GM21737 (cell line): ENCODE results near the gene RPUSD3.
"Not testable (repeated sequence)": the region's sequence is repeated elsewhere in the genome, so short reads cannot be mapped to it uniquely, and the experiment has no call there.

ENCODE experiments used
- ATAC-seq: cut with Tn5 transposase; IDR thresholded peaks from one replicate; pipeline ENCODE4 v1.9.1; 2021; ENCODE audit warnings: mild to moderate bottlenecking, moderate library complexity; ENCODE audit not compliant: unreplicated experiment

RPUSD3 gene

DNA sequence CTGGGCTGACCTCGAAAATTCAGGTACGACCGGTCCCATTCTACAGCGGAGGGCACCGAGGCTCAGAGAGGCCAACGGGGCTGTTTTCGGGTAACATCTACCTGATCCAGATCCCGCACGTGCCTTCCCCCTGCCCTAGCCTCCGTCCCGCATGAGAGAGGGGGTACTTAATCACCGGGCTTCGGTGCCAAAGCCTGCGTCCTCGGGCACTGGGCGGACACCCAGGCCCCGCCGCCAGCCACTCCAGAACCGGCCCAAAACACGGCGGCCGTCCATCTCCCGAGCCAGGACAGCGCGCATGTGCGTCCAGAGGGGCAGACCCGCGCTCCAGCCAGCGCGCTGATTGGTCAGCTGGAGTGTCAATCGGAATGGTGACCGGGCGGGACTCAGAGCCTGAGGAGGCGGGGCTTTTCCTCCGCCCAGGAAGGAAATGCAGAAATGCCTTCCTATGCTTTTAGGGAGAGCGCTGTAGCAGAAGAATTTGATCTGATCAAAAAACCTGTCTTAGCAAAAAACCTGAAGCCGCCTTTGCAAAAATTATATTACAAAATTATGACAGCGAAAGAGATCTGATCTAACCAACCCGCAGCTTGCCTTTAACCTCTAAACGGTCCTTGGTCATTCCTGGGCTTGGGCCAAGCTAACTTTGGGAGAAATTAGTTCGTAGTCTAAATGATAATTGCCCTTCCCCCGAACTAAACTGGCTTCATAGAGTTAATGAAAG lies at the start of gene RPUSD3:
Gene RPUSD3, minus strand, starts transcription at position 294 of the 724 bp plus-strand sequence. Its CDS starts 18 bp downstream, at position 276.
- peak; percentile 98 for ATAC-seq

DNA sequence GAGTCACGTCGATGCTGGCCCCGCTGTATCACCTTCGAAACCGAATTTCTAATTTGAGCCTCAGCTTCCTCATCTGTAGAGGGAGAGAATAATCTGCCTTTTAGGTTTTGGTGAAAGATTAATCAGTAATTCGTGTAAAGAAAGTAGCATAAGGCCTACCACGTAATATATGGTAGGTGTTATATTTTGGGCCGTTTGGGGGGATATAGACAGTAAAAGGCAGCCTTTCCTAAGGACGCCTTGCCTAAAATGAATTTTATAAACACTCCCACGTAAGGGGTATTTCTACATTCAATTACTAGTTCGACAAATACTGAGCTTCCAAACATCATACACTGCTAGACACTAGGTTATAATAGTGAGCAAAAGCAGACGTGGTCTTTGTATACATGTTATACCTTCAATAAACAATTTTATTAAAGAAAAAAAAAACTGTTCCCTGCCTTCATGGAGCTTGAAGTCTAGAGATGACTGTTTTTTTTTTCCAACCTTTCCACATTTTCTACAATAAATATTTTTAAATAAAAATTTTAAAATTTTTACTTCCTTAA lies 47.3 kb upstream of the RPUSD3 start:
- ATAC-seq = no peak

DNA sequence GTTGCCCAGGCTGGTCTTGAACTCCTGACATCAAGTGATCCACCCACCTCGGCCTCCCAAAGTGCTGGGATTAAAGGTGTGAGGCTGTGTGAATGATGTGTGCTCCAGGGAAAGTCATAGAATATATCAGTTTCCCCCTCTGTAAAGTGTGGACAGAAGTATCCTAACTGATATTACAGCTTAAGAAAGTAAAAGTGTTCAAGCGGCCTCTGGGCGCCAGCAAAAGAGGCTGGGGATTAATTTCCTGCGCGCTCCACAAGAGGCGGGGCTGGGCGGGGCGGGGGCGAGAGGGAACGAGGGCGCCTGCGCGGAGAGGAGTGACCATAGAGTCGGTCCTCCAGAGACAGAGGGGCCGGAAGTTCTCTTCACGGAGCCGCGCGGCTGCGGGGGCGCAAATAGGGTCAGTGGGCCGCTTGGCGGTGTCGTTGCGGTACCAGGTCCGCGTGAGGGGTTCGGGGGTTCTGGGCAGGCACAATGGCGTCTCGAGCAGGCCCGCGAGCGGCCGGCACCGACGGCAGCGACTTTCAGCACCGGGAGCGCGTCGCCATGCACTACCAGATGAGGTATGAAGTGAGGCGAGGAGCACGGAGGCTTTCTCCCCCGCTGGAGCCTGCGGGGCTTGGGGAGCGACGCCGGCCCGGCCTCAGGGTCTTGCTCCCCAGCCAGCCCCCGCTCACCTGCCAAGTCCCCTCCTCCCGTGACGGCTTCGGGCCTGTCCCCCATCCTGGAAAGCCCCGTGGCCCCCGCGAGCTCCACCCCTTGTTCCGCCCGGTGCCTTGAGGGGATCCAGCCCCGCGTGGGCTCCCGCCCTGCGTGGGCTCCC lies 46.7 kb upstream of the RPUSD3 start, which contains the start of gene JAGN1:
Gene JAGN1, plus strand, starts transcription at position 362 of the 823 bp plus-strand sequence. Its CDS starts 113 bp downstream, at position 475.
- ATAC-seq = peak; percentile 84

DNA sequence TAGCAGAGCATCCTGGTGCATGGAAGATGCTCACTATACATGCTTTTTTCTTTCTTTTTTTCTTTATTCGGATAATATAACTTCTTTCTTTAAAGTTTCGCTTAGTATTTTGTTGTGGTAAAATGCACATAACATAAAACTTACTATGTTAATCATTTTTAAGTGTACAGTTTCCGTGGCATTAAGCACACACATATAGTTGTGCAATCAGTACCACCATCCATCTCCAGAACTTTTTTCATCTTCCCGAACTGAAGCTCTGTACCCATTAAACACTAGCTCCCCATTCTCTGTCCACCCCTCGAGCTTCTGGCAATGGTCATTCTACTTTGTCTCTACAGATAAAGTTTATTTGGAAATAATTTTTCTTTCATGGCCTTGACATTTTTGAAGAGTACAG lies 45.6 kb upstream of the RPUSD3 start:
- no peak for ATAC-seq

DNA sequence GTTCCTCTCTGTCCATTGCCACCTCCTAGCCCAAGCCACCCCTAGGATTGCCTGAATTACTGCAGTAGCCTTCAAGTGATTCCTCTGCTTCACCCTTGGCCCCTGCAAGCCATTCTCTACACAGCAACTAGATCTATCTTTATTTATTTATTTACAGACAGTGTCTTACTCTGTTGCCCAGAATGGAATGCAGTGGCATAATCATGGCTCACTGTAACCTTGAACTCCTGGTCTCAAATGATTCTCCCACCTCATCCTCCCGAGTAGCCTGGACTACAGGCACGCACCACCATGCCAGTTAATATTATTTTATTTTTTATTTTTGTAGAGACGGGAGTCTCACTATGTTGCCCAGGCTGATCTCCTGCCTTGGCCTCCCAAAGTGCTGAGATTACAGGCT lies 44.7 kb upstream of the RPUSD3 start:
- ATAC-seq = no peak

DNA sequence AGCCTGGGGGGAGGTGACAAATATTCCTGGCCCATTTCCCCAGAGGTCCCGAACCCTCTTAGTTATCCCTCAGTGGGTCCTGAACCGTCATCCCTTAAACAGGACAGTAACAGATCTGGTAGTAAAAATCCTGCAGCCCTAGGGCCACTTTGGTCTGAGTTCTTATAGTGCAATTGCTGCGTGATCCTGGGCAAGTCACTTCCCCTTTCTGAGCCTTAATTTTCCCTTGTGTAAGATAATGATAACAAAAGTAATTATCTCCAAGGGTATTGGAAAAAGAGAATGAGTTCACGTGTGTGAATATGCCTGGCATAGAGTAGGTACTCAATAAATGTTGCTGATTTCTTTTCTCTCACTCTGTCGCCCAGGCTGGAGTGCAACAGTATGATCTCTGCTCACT lies 43.7 kb upstream of the RPUSD3 start:
- no peak for ATAC-seq

GRCh38 chr3:9886328-9886727 lies 42.5 kb upstream of the RPUSD3 start:
- no peak for ATAC-seq

- no peak for ATAC-seq
These were observed 40.9 kb upstream of the RPUSD3 start for GRCh38 chr3:9884555-9885165.

- ATAC-seq = no peak
These were observed 40.1 kb upstream of the RPUSD3 start for GRCh38 chr3:9883706-9884554.

DNA sequence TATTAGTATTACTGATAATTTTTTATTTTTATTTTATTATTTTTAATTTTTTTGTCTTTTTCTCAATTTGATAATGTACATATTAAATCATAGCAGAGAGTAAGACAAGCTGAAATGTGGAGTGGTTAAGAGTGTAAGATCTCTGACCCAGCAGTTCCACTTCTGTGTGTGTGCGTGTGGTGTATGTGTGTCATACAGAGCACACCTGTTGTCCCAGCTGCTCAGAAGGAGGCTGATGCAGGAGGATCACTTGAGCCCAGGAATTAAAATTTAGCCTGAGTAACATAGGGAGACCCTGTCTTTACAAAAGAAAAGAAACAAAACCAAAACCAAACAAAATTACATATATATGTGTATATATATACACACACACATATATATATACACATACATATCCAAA lies 37.6 kb upstream of the RPUSD3 start:
- no peak for ATAC-seq

DNA sequence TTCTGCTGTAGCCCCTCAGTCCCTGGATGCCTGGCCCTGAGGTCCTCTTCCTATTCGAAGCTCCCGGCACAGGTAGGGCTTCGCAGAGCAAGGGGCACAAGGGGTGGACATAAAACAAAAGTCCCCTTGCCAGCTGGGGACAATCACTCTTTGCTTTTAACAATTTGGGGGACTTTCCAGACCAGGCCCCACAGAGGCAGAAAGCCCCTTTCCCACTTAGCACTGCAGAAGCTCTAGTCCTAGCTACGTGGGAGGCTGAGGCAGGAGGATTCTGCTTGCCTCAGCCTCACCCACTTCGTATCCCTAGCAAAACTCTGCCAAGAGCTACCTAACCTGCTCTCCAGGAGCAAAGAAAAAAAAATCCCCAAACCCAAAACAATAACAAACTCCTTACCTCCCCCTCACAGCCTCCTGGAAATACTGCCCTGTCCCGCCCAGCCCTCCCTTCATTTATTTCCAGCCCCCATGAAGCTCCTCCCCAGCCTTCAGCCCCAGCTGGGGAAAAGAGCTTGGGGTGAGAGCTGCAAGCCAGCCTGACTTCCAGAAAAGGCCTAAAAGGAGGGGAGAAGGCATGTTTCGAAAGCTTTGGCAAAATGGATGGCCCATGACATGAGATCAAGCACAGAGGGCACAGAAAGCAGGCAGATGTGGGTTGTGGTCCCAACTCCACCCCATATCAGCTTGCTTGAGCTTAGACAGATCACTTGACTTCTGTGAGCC lies 36.2 kb upstream of the RPUSD3 start, which contains the start of gene CIDEC:
Gene CIDEC, minus strand, starts transcription at position 424 of the 720 bp plus-strand sequence. CDS start 1,767 bp downstream, outside the sequence.
- ATAC-seq = no peak

DNA sequence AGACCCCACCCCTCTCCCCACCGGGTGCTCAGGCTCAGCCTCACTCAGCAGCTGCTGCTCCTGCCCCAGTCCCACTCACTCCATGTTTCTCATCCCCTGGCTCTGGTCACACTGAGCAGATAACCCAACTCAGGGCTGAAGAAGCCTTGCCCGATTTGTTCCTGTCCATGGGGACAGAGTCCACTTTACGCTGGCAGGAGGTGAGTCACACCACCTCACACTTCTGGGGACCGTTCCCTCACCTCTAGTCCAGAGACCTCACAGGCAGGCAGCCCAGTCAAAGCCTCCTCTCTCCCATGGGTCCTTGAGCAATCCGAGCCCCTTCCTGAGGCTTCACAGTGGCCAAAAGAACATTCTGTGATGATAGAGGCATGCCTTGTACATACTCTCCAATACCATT lies 34.9 kb upstream of the RPUSD3 start:
- no peak for ATAC-seq

GRCh38 chr3:9876991-9877390 lies 33.2 kb upstream of the RPUSD3 start:
- ATAC-seq = no peak

DNA sequence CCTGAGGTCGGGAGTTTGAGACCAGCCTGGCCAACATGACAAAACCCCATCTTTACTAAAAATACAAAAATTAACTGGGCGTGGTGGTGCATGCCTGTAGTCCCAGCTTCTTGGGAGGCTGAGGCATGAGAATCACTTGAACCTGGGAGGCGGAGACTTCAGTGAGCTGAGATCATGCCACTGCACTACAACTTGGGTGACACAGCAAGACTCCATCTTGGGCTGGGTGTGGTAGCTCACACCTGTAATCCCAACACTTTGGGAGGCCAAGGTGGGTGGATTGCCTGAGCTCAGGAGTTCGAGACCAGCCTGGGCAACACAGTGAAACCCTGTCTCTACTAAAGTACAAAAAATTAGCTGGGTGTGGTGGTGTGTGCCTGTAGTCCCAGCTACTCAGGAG lies 32.4 kb upstream of the RPUSD3 start:
- ATAC-seq = not testable (repeated sequence)

DNA sequence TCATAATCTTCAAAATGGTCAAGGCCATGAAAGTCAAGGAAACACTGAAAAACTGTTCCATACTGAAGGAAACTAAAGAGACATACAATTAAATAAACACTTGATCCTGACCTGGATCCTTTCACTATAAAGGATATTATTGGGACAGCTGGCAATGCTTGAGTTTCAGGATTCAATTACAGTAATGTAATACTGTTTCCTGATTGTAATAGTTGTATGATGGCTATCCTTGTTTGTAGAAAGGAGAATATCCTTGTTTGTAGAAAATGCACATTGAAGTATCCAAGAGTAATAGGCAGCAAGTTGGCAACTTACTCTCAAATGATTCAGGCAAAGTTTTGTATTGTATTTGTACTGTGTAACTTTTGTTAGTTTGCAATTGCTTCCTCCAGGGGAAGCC lies 31.6 kb upstream of the RPUSD3 start:
- ATAC-seq = no peak

DNA sequence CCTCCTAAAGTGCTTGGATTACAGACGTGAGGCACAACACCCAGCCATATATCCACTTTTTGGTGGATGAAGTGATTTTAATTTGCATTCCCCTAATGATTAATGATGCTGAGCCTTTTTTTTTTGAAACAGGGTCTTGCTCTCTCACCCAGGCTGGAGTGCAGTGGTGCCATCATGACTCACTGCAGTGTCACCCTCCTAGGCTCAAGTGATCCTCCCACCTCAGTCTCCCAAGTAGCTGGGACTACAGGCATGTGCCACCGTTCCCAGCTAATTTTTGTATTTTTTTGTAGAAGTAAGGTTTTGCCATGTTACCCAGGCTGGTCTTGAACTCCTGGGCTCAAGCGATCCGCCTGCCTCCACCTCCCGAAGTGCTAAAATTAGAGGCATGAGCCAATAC lies 28.3 kb upstream of the RPUSD3 start:
- not testable (repeated sequence) for ATAC-seq

GRCh38 chr3:9870978-9871377 lies 27.2 kb upstream of the RPUSD3 start:
- no peak for ATAC-seq

- no peak for ATAC-seq
These were observed 26.1 kb upstream of the RPUSD3 start for GRCh38 chr3:9869955-9870354.

GRCh38 chr3:9867106-9867505 lies 23.3 kb upstream of the RPUSD3 start:
- ATAC-seq = no peak

GRCh38 chr3:9866639-9867038 lies 22.8 kb upstream of the RPUSD3 start:
- no peak for ATAC-seq
